ENCODE measurements around the gene EPHB1.
A peak's percentile ranks its signal among the peaks of the same experiment; 100 is the strongest.
"Not testable (repeated sequence)": the region's sequence is repeated elsewhere in the genome, so short reads cannot be mapped to it uniquely, and the experiment has no call there.

Gene EPHB1

GRCh38 chr3:135100366-135100765 lies 305.3 kb downstream of the EPHB1 start:
- TF ChIP-seq CTCF (conservative IDR thresholded peaks at IDR 0.05; ENCODE audit: control insufficient read depth, insufficient read depth, low read depth, low read length), result no peak
- H3K4me3 ChIP-seq (ENCODE audit: control insufficient read depth, low read depth, low read length), result no peak overlapping the region
- no peak for DNase-seq (ENCODE audit: low read depth)

GRCh38 chr3:135103917-135104316 lies 308.9 kb downstream of the EPHB1 start:
- peak; percentile 2 for DNase-seq (ENCODE audit: low read depth)
- no peak overlapping the region for H3K4me3 ChIP-seq (ENCODE audit: control insufficient read depth, low read depth, low read length)
- TF ChIP-seq CTCF (conservative IDR thresholded peaks at IDR 0.05; ENCODE audit: control insufficient read depth, insufficient read depth, low read depth, low read length), result no peak

DNA sequence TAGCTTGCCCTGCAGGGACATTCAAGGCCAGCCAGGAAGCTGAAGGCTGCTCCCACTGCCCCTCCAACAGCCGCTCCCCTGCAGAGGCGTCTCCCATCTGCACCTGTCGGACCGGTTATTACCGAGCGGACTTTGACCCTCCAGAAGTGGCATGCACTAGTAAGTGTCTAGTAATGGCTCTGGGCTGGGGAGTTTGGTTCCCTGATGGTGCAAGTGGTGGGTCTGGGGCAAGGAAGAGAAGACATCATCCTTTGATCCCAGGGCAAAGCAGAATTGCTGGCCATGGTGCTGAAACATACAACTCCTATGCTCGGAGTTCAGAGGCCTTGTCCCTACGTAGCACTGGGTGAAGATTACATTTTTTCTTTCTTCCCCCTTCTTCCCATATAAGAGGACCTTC lies 311.4 kb downstream of the EPHB1 start:
- no peak overlapping the region for H3K4me3 ChIP-seq (ENCODE audit: control insufficient read depth, low read depth, low read length)
- no peak for TF ChIP-seq CTCF (conservative IDR thresholded peaks at IDR 0.05; ENCODE audit: control insufficient read depth, insufficient read depth, low read depth, low read length)
- peak; percentile 46 for DNase-seq (ENCODE audit: low read depth)

DNA sequence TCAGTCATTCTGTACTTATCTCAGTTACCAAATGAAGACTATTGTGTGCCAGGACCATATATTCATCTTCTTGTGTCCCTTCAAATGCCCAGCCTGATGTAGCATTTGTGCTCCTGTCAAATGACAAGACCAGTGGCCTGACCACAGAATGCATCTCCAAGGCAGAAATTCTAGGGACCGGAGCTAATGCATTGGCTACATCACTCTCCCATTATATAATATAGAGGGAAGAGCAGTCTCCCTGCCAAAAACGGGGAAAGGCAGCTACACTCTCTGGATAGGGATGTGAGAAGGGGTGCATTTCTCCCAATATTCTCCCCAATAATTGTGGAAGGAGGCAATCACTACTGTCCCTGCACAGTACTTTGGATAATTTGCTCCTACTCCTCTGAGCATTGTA lies 312.0 kb downstream of the EPHB1 start:
- no peak for TF ChIP-seq CTCF (conservative IDR thresholded peaks at IDR 0.05; ENCODE audit: control insufficient read depth, insufficient read depth, low read depth, low read length)
- H3K4me3 ChIP-seq (ENCODE audit: control insufficient read depth, low read depth, low read length), result no peak overlapping the region
- DNase-seq (ENCODE audit: low read depth), result no peak

DNA sequence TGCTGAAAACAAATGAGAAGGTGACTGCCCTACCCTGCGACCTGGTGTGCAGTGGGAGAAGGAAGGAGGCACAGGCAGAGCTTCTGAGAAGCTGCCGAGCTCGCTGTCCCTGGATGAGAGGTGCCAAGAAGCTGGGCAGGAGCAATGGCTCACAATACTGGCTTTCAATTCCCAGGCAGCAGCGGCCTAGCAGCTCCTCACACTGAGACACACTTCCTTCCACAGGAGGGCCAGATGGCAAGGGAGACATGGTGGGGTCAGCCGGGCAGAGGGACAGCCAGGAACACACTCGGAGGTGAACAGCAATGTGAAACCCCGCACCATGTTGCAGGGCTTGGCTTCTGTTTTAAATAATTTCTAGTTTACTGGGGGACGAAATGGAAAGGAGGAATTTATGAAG lies 314.6 kb downstream of the EPHB1 start:
- no peak for DNase-seq (ENCODE audit: low read depth)
- no peak overlapping the region for H3K4me3 ChIP-seq (ENCODE audit: control insufficient read depth, low read depth, low read length)
- TF ChIP-seq CTCF (conservative IDR thresholded peaks at IDR 0.05; ENCODE audit: control insufficient read depth, insufficient read depth, low read depth, low read length), result no peak

- not testable (repeated sequence) for H3K4me3 ChIP-seq (ENCODE audit: control insufficient read depth, low read depth, low read length)
These were observed 319.5 kb downstream of the EPHB1 start for GRCh38 chr3:135114551-135114950.

GRCh38 chr3:135117977-135118376 lies 322.9 kb downstream of the EPHB1 start:
- no peak for DNase-seq (ENCODE audit: low read depth)
- TF ChIP-seq CTCF (conservative IDR thresholded peaks at IDR 0.05; ENCODE audit: control insufficient read depth, insufficient read depth, low read depth, low read length), result no peak
- H3K4me3 ChIP-seq (ENCODE audit: control insufficient read depth, low read depth, low read length), result no peak overlapping the region

More at GRCh38 chr3:135114551-135114950, 319.5 kb downstream of the EPHB1 start:
- not testable (repeated sequence) for DNase-seq (ENCODE audit: low read depth)

Data from fibroblast of mammary gland (primary cell).